WTC11 (cell line): Measurements from ENCODE around the gene ITGA11. TPM values are rescaled to one million over a fixed set of nuclear protein-coding genes. Genes with fewer than 3 reads are reported as not detected.

ENCODE experiments used
- ATAC-seq: fragments of 200-7000 bp; cut with Tn5 transposase; 2 replicates; pipeline ENCODE4 v1.10.0; 2021; ENCODE audit warnings: mild to moderate bottlenecking, moderate library complexity
- CTCF ChIA-PET: fragments of 300-600 bp; sonication (Branson Sonifier 250); formaldehyde crosslinking; loops from one replicate; lab custom pipeline; 2021; ENCODE audit warnings: antibody characterized with exemption; lab: Charles Lee
- POLR2A ChIA-PET: fragments of 350-600 bp; sonication (Branson Sonifier 250); formaldehyde crosslinking; loops from one replicate; lab custom pipeline; 2021; ENCODE audit warnings: antibody characterized with exemption; lab: Charles Lee
- DNase-seq: peaks from one replicate; pipeline ENCODE4 v3.0.0; 2021; ENCODE audit warnings: low spot score
- H3K27ac Mint-ChIP-seq: 2 replicates; pipeline ENCODE4 v1.8.0; 2021; ENCODE audit warnings: mixed read lengths
- H3K27me3 Mint-ChIP-seq: 2 replicates; pipeline ENCODE4 v1.8.0; 2021; ENCODE audit warnings: low read depth, mild to moderate bottlenecking, moderate library complexity, mixed read lengths
- H3K36me3 Mint-ChIP-seq: 2 replicates; pipeline ENCODE4 v1.8.0; 2021; ENCODE audit warnings: mixed read lengths
- H3K4me1 Mint-ChIP-seq: 2 replicates; pipeline ENCODE4 v1.8.0; 2022; ENCODE audit warnings: mixed read lengths
- H3K4me3 Mint-ChIP-seq: 2 replicates; pipeline ENCODE4 v1.8.0; 2021; ENCODE audit warnings: mild to moderate bottlenecking, moderate library complexity, mixed read lengths
- H3K9me3 Mint-ChIP-seq: 2 replicates; pipeline ENCODE4 v1.8.0; 2021; ENCODE audit warnings: mixed read lengths
- AFF4 ChIP-seq: sonication (generic); formaldehyde crosslinking; IDR thresholded peaks from 2 replicates; pipeline ENCODE4 v1.8.1; 2023; ENCODE audit warnings: mild to moderate bottlenecking, missing genetic modification reagents, borderline replicate concordance
- ATF1 ChIP-seq: sonication (generic); formaldehyde crosslinking; IDR thresholded peaks from 2 replicates; pipeline ENCODE4 v1.8.1; 2023; ENCODE audit warnings: mild to moderate bottlenecking, moderate library complexity, missing genetic modification reagents
- ATF2 ChIP-seq: sonication (generic); formaldehyde crosslinking; IDR thresholded peaks from 2 replicates; pipeline ENCODE4 v1.8.1; 2022; ENCODE audit warnings: low read depth, missing genetic modification reagents, borderline replicate concordance
- ATF6 ChIP-seq: sonication (generic); formaldehyde crosslinking; IDR thresholded peaks from 2 replicates; pipeline ENCODE4 v1.8.1; 2023; ENCODE audit warnings: mild to moderate bottlenecking, missing genetic modification reagents
- CDX4 ChIP-seq: fragments of 250-450 bp; sonication (Bioruptor Pico); IDR thresholded peaks from 2 replicates; pipeline ENCODE4 v1.9.0; 2021; ENCODE audit warnings: moderate library complexity, mild to moderate bottlenecking, inconsistent platforms, borderline replicate concordance
- CREM ChIP-seq: sonication (generic); formaldehyde crosslinking; IDR thresholded peaks from 2 replicates; pipeline ENCODE4 v1.8.1; 2022; ENCODE audit warnings: mild to moderate bottlenecking, missing genetic modification reagents, moderate library complexity
- HMGA2 ChIP-seq: fragments of 250-450 bp; sonication (Bioruptor Pico); IDR thresholded peaks from 2 replicates; pipeline ENCODE4 v1.4.0; 2021; ENCODE audit warnings: mild to moderate bottlenecking, moderate library complexity
- MXD4 ChIP-seq: fragments of 250-450 bp; sonication (Bioruptor Pico); IDR thresholded peaks from 2 replicates; pipeline ENCODE4 v1.8.0; 2021; ENCODE audit warnings: mild to moderate bottlenecking, moderate library complexity, borderline replicate concordance
- RORB ChIP-seq: fragments of 250-450 bp; sonication (Bioruptor Pico); IDR thresholded peaks from 2 replicates; pipeline ENCODE4 v1.9.0; 2021; ENCODE audit warnings: mild to moderate bottlenecking
- SMAD3 ChIP-seq: sonication (generic); formaldehyde crosslinking; IDR thresholded peaks from 2 replicates; pipeline ENCODE4 v1.8.0; 2022; ENCODE audit warnings: missing genetic modification reagents, mild to moderate bottlenecking, borderline replicate concordance
- SOX15 ChIP-seq: fragments of 250-450 bp; sonication (Bioruptor Pico); IDR thresholded peaks from 2 replicates; pipeline ENCODE4 v1.9.0; 2021; ENCODE audit warnings: mild to moderate bottlenecking
- SP1 ChIP-seq: sonication (generic); formaldehyde crosslinking; conservative IDR thresholded peaks from 2 replicates; pipeline ENCODE4 v1.8.1; 2022; ENCODE audit warnings: missing genetic modification reagents
- STAT6 ChIP-seq: sonication (generic); formaldehyde crosslinking; conservative IDR thresholded peaks from 2 replicates; pipeline ENCODE4 v1.8.1; 2023; ENCODE audit warnings: mild to moderate bottlenecking, low read depth, missing genetic modification reagents, moderate library complexity
- TEAD4 ChIP-seq: sonication (generic); formaldehyde crosslinking; IDR thresholded peaks from 2 replicates; pipeline ENCODE4 v1.8.0; 2022; ENCODE audit warnings: mild to moderate bottlenecking, missing genetic modification reagents
- TP53 ChIP-seq: sonication (generic); formaldehyde crosslinking; IDR thresholded peaks from 2 replicates; pipeline ENCODE4 v1.8.1; 2023; ENCODE audit warnings: mild to moderate bottlenecking, missing genetic modification reagents
- ZNF396 ChIP-seq: fragments of 250-450 bp; sonication (Bioruptor Pico); IDR thresholded peaks from 2 replicates; pipeline ENCODE4 v1.8.0; 2021; ENCODE audit warnings: mild to moderate bottlenecking, moderate library complexity, borderline replicate concordance
- ZNF425 ChIP-seq: fragments of 250-450 bp; sonication (Bioruptor Pico); conservative IDR thresholded peaks from 2 replicates; pipeline ENCODE4 v1.9.0; 2021; ENCODE audit warnings: mild to moderate bottlenecking
- ZSCAN18 ChIP-seq: fragments of 250-450 bp; sonication (Bioruptor Pico); IDR thresholded peaks from 2 replicates; pipeline ENCODE4 v2.1.2; 2022; ENCODE audit warnings: mild to moderate bottlenecking, moderate library complexity
- total RNA-seq: library from RNA; stranded (reverse); gene quantifications from 3 replicates; pipeline ENCODE4 v1.2.3, GENCODE V29; 2021

ITGA11 gene
- total RNA-seq, 1 experiment from 2014 or later: 0.15 TPM

- no peak for DNase-seq
- Mint-ChIP-seq H3K4me3 (no peak overlapping the region), H3K4me1 (peaks cover 16% of the 10 kb centered on the region), H3K27ac (no peak overlapping the region), H3K27me3 (no peaks in the 10 kb centered on the region), H3K9me3 (no peaks in the 10 kb centered on the region), H3K36me3 (no peaks in the 10 kb centered on the region)
- ChIA-PET POLR2A (no interaction called here), CTCF (interaction anchor here (1.3 to 2.6 kb wide), 3 partner anchors 32 to 95 kb away, joined by 3 to 10 read pairs (median 7); no protein-coding TSS in a partner anchor)
- TF ChIP-seq HMGA2 (CRISPR knock-in tag) (no peak), RORB (CRISPR knock-in tag) (no peak), STAT6 (CRISPR knock-in tag) (no peak), ZSCAN18 (CRISPR knock-in tag) (no peak), SOX15 (CRISPR knock-in tag) (no peak), ATF6 (CRISPR knock-in tag) (no peak), SMAD3 (CRISPR knock-in tag) (no peak), ZNF396 (CRISPR knock-in tag) (no peak), TEAD4 (CRISPR knock-in tag) (no peak), CDX4 (CRISPR knock-in tag) (no peak)
- no peak for ATAC-seq
Measured at GRCh38 chr15:68348081-68348480, 83.9 kb downstream of the ITGA11 start.

GRCh38 chr15:68347392-68347791, 84.6 kb downstream of the ITGA11 start:
- Mint-ChIP-seq H3K27ac (no peak overlapping the region), H3K36me3 (no peaks in the 10 kb centered on the region), H3K4me3 (no peak overlapping the region), H3K9me3 (no peaks in the 10 kb centered on the region)
- no peak for ATAC-seq
- TF ChIP-seq ZNF425 (CRISPR knock-in tag) (no peak), MXD4 (no peak), SP1 (CRISPR knock-in tag) (no peak), CREM (no peak), AFF4 (CRISPR knock-in tag) (no peak), ATF1 (CRISPR knock-in tag) (no peak), TP53 (CRISPR knock-in tag) (no peak), ATF2 (CRISPR knock-in tag) (no peak)
- TF ChIP-seq, all 79 proteins: peak for 0
- ChIA-PET CTCF (interaction anchor here (1.1 to 2.2 kb wide), 2 partner anchors 31 to 41 kb away, joined by 3 to 7 read pairs; no protein-coding TSS in a partner anchor), POLR2A (no interaction called here)
- no peak for DNase-seq
- Mint-ChIP-seq H3K4me1 (peaks cover 16% of the 10 kb centered on the region), H3K27me3 (no peaks in the 10 kb centered on the region)
